GM23248 (cell line): ENCODE data around the gene C1orf115. TPM values are rescaled to one million over a fixed set of nuclear protein-coding genes. Genes with fewer than 3 reads are reported as not detected.

ENCODE experiments used
- DNase-seq: peaks from one replicate; pipeline ENCODE4 v3.0.0-alpha.2; 2015
- H2AFZ ChIP-seq: fragments of 200-600 bp; sonication (generic); 2 replicates; pipeline ENCODE4 v1.6.1; 2016; ENCODE audit warnings: antibody characterized with exemption
- H3F3A ChIP-seq: fragments of 200-600 bp; sonication (generic); 2 replicates; pipeline ENCODE4 v1.6.1; 2016; ENCODE audit warnings: mild to moderate bottlenecking, antibody characterized with exemption, mixed run types; ENCODE audit not compliant: insufficient read depth
- H3K27ac ChIP-seq: fragments of 200-600 bp; sonication (generic); 2 replicates; pipeline ENCODE4 v1.5.1; 2016; ENCODE audit warnings: mild to moderate bottlenecking
- H3K27me3 ChIP-seq: fragments of 200-600 bp; sonication (generic); replicated peaks from 2 replicates; pipeline ENCODE4 v1.6.1; 2016; ENCODE audit warnings: mild to moderate bottlenecking; ENCODE audit not compliant: insufficient read depth
- H3K36me3 ChIP-seq: fragments of 200-600 bp; sonication (generic); 2 replicates; pipeline ENCODE4 v1.6.1; 2016; ENCODE audit warnings: low read depth, mild to moderate bottlenecking
- H3K4me1 ChIP-seq: fragments of 200-600 bp; sonication (generic); 2 replicates; pipeline ENCODE4 v1.6.1; 2016; ENCODE audit warnings: mild to moderate bottlenecking; ENCODE audit not compliant: insufficient read depth
- H3K4me2 ChIP-seq: fragments of 200-600 bp; sonication (generic); one replicate; pipeline ENCODE4 v1.6.1; 2016; ENCODE audit warnings: mild to moderate bottlenecking; ENCODE audit not compliant: unreplicated experiment
- H3K4me3 ChIP-seq: fragments of 200-600 bp; sonication (generic); 2 replicates; pipeline ENCODE4 v1.5.1; 2016; ENCODE audit warnings: mild to moderate bottlenecking
- H3K79me2 ChIP-seq: fragments of 200-600 bp; sonication (generic); 2 replicates; pipeline ENCODE4 v1.6.1; 2016; ENCODE audit warnings: mild to moderate bottlenecking; ENCODE audit not compliant: insufficient read depth
- H3K9ac ChIP-seq: fragments of 200-600 bp; sonication (generic); 2 replicates; pipeline ENCODE4 v1.6.1; 2016; ENCODE audit warnings: mild to moderate bottlenecking
- H3K9me2 ChIP-seq: fragments of 200-600 bp; sonication (generic); 2 replicates; pipeline ENCODE4 v1.6.1; 2016; ENCODE audit warnings: mixed run types, mild to moderate bottlenecking, moderate library complexity; ENCODE audit not compliant: insufficient read depth
- H3K9me3 ChIP-seq: fragments of 200-600 bp; sonication (generic); one replicate; pipeline ENCODE4 v1.6.1; 2017; ENCODE audit warnings: low read depth
- H4K20me1 ChIP-seq: fragments of 200-600 bp; sonication (generic); 2 replicates; pipeline ENCODE4 v1.6.0; 2016; ENCODE audit not compliant: insufficient read depth
- EZH2 ChIP-seq: fragments of 200-600 bp; sonication (generic); IDR thresholded peaks from 2 replicates; pipeline ENCODE4 v1.6.1; 2018; ENCODE audit warnings: antibody characterized with exemption, mild to moderate bottlenecking; ENCODE audit not compliant: insufficient read depth, poor library complexity, severe bottlenecking
- EZH2phosphoT487 ChIP-seq: fragments of 200-600 bp; sonication (generic); IDR thresholded peaks from 2 replicates; pipeline ENCODE4 v1.6.1; 2018; ENCODE audit warnings: antibody characterized with exemption, moderate library complexity, mild to moderate bottlenecking, low read depth; ENCODE audit not compliant: insufficient read depth
- WGBS, 2 experiments: methylation state at CpG; one replicate each; pipeline ENCODE4 v1.1.6; 2015 to 2017; ENCODE audit warnings: low lambda C conversion rate in 2 of 2, low coverage in 1 of 2; ENCODE audit errors: missing lambda C conversion rate in 2 of 2; 5-methylcytosine and 5-hydroxymethylcytosine counted together
- in situ Hi-C: fragments of 300-500 bp; cut with MboI; formaldehyde crosslinking; loops from 2 replicates; pipeline ENCODE4 v1.15.0; 2020
- polyA plus RNA-seq: library from polyadenylated mRNA; unstranded; fragments of >200 nt; fragmentation: Nextera tagmentation; extraction: Ambion mirVana; gene quantifications from 2 replicates; pipeline ENCODE4 v1.2.1, GENCODE V29; 2016
- total RNA-seq: library from RNA; depleted of rRNA; stranded (reverse); fragments of >200 nt; shearing (Covaris generic); gene quantifications from 2 replicates; pipeline ENCODE4 v1.2.3, GENCODE V29; 2014

The C1orf115 gene
- total and polyA plus RNA-seq, 2 experiments from 2014 or later = 0.76 to 0.83 TPM

GRCh38 chr1:220703305-220703704 is 13.1 kb downstream of the C1orf115 start:
- no peaks in the 10 kb centered on the region for H4K20me1 ChIP-seq
- TF ChIP-seq EZH2 (no peak), EZH2phosphoT487 (no peak)
- no peaks in the 10 kb centered on the region for H3F3A ChIP-seq
- no peaks in the 10 kb centered on the region for H3K9me2 ChIP-seq
- H3K27me3 ChIP-seq = 0 out of 2 replicates have a peak, but pooled peaks cover 10% of the 10 kb centered on the region
- DNase-seq = no peak
- no peaks in the 10 kb centered on the region for H3K79me2 ChIP-seq
- H3K27ac ChIP-seq = no peak overlapping the region
- no peaks in the 10 kb centered on the region for H3K9me3 ChIP-seq
- H3K4me1 ChIP-seq = no peaks in the 10 kb centered on the region
- 67 to 71% methylated on average over 4 of the region's 4 CpGs for WGBS, 2 experiments
- no peak overlapping the region for H3K9ac ChIP-seq
- H3K36me3 ChIP-seq = no peaks in the 10 kb centered on the region
- H3K4me2 ChIP-seq = no peak overlapping the region
- in situ Hi-C loops = no loop called here
- H2AFZ ChIP-seq = no peak overlapping the region
- H3K4me3 ChIP-seq = no peak overlapping the region

GRCh38 chr1:220705782-220706181 is 15.6 kb downstream of the C1orf115 start:
- in situ Hi-C loops = no loop called here
- TF ChIP-seq EZH2 (no peak), EZH2phosphoT487 (no peak)

GRCh38 chr1:220706480-220706879 is 16.3 kb downstream of the C1orf115 start:
- Histone ChIP-seq H3K4me1 (no peaks in the 10 kb centered on the region), H3K27me3 (0 out of 2 replicates have a peak, but pooled peaks cover 9% of the 10 kb centered on the region), H3K4me3 (no peak overlapping the region), H3K4me2 (no peak overlapping the region), H4K20me1 (no peaks in the 10 kb centered on the region), H3K9ac (no peak overlapping the region), H3K79me2 (no peaks in the 10 kb centered on the region), H3K9me3 (no peaks in the 10 kb centered on the region), H3F3A (no peaks in the 10 kb centered on the region), H3K36me3 (no peaks in the 10 kb centered on the region), H2AFZ (no peak overlapping the region), H3K9me2 (no peaks in the 10 kb centered on the region), H3K27ac (no peak overlapping the region)
- TF ChIP-seq EZH2 (no peak), EZH2phosphoT487 (no peak)
- no peak for DNase-seq
- in situ Hi-C loops = no loop called here
- 25 to 28% methylated on average over 9 of the region's 9 CpGs for WGBS, 2 experiments

More at GRCh38 chr1:220705782-220706181, 15.6 kb downstream of the C1orf115 start:
- Histone ChIP-seq H3K9ac (no peak overlapping the region), H3K36me3 (no peaks in the 10 kb centered on the region), H3K79me2 (no peaks in the 10 kb centered on the region), H3F3A (no peaks in the 10 kb centered on the region), H3K27ac (no peak overlapping the region), H3K9me2 (no peaks in the 10 kb centered on the region), H3K4me3 (no peak overlapping the region), H4K20me1 (no peaks in the 10 kb centered on the region), H2AFZ (no peak overlapping the region), H3K27me3 (0 out of 2 replicates have a peak, but pooled peaks cover 10% of the 10 kb centered on the region), H3K4me2 (no peak overlapping the region), H3K9me3 (no peaks in the 10 kb centered on the region), H3K4me1 (no peaks in the 10 kb centered on the region)
- DNase-seq = no peak
- WGBS, 2 experiments = 76 to 79% methylated on average over 6 to 7 of the region's 7 CpGs

GRCh38 chr1:220707160-220707559 is 17.0 kb downstream of the C1orf115 start:
- Histone ChIP-seq H3K4me3 (no peak overlapping the region), H3F3A (no peaks in the 10 kb centered on the region), H3K9ac (no peak overlapping the region), H3K27ac (no peak overlapping the region), H3K36me3 (no peaks in the 10 kb centered on the region), H3K9me2 (no peaks in the 10 kb centered on the region), H4K20me1 (no peaks in the 10 kb centered on the region), H3K4me1 (no peaks in the 10 kb centered on the region), H2AFZ (no peak overlapping the region), H3K79me2 (no peaks in the 10 kb centered on the region), H3K27me3 (0 out of 2 replicates have a peak, but pooled peaks cover 6% of the 10 kb centered on the region), H3K9me3 (no peaks in the 10 kb centered on the region), H3K4me2 (no peak overlapping the region)
- in situ Hi-C loops = no loop called here
- DNase-seq = no peak
- TF ChIP-seq EZH2phosphoT487 (no peak), EZH2 (no peak)
- WGBS, 2 experiments = 44 to 54% methylated on average over 9 to 10 of the region's 10 CpGs

- H3K9me3 ChIP-seq = no peaks in the 10 kb centered on the region
- H3K36me3 ChIP-seq = no peaks in the 10 kb centered on the region
- H3K27ac ChIP-seq = no peak overlapping the region
- H3K4me3 ChIP-seq = no peak overlapping the region
- no peak overlapping the region for H3K9ac ChIP-seq
- H3K9me2 ChIP-seq = no peaks in the 10 kb centered on the region
- H2AFZ ChIP-seq = no peak overlapping the region
- H3K4me1 ChIP-seq = no peaks in the 10 kb centered on the region
- no peak for TF ChIP-seq EZH2
- TF ChIP-seq EZH2phosphoT487 = no peak
- WGBS, 2 experiments = 43 to 69% methylated on average over 4 of the region's 4 CpGs
- in situ Hi-C loops = no loop called here
- no peak for DNase-seq
- no peaks in the 10 kb centered on the region for H3K27me3 ChIP-seq
- H3K4me2 ChIP-seq = no peak overlapping the region
- no peaks in the 10 kb centered on the region for H3F3A ChIP-seq
- H4K20me1 ChIP-seq = no peaks in the 10 kb centered on the region
- no peaks in the 10 kb centered on the region for H3K79me2 ChIP-seq
Measured at GRCh38 chr1:220708244-220708643, 18.1 kb downstream of the C1orf115 start.
